Measurements from ENCODE around the gene POLR3A.

Gene POLR3A

DNA sequence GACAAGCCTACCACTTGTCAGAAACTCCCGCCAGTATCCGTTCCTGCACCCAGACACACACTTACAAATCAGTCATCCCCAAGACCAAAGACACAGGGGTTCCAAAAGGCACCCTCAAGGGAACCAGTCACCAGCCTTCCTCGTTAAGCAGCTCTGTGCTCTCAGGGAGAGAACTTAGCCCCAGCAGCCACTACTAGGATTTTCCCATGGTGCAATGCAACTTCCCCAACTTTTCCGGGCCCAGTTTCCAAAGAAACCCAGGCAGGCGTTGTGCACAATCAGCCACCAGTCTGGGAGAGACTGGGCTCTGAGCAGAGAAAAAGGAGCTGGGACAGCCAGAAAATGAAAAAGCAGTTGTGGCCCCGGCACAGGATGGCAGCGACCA, 103.9 kb downstream of the POLR3A start:
- TF ChIP-seq, protein P1, sequence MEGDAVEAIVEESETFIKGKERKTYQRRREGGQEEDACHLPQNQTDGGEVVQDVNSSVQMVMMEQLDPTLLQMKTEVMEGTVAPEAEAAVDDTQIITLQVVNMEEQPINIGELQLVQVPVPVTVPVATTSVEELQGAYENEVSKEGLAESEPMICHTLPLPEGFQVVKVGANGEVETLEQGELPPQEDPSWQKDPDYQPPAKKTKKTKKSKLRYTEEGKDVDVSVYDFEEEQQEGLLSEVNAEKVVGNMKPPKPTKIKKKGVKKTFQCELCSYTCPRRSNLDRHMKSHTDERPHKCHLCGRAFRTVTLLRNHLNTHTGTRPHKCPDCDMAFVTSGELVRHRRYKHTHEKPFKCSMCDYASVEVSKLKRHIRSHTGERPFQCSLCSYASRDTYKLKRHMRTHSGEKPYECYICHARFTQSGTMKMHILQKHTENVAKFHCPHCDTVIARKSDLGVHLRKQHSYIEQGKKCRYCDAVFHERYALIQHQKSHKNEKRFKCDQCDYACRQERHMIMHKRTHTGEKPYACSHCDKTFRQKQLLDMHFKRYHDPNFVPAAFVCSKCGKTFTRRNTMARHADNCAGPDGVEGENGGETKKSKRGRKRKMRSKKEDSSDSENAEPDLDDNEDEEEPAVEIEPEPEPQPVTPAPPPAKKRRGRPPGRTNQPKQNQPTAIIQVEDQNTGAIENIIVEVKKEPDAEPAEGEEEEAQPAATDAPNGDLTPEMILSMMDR (IDR thresholded peaks at IDR 0.05; ENCODE audit: insufficient read depth, missing control alignments) = no peak
- DNase-seq (ENCODE audit: insufficient read length, low spot score) = no peak
- FAIRE-seq = no peak

- DNase-seq (ENCODE audit: insufficient read length, low spot score) (no peak), FAIRE-seq (no peak)
- TF ChIP-seq, protein P1 (IDR thresholded peaks at IDR 0.05; ENCODE audit: insufficient read depth, missing control alignments) = no peak
Measured at GRCh38 chr10:77922566-77923179, 106.6 kb downstream of the POLR3A start.

DNA sequence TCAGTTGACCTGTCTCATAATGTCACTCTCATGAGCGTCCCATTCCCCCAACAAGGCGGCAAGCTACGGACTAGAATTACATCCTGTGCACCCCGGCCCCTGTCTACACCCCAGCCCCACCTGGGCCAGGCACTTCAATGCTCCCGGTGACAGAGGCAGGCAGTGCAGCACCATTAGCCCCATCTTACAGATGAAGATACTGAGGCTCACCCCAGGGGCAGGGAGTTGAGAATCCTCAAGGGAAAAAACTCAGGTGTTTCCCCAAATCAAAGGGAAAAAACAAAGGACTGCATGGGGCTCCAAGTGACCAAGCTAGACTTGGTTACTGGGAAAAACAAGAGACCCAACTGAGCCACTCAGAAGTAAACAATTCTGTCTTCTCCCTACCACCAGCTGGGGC, 107.3 kb downstream of the POLR3A start:
- FAIRE-seq = no peak
- TF ChIP-seq, protein P1 (IDR thresholded peaks at IDR 0.05; ENCODE audit: insufficient read depth, missing control alignments) = no peak
- no peak for DNase-seq (ENCODE audit: insufficient read length, low spot score)

GRCh38 chr10:77921395-77921794, 107.9 kb downstream of the POLR3A start:
- TF ChIP-seq, protein P1 (IDR thresholded peaks at IDR 0.05; ENCODE audit: insufficient read depth, missing control alignments) = no peak
- no peak for FAIRE-seq
- DNase-seq (ENCODE audit: insufficient read length, low spot score) = no peak

DNA sequence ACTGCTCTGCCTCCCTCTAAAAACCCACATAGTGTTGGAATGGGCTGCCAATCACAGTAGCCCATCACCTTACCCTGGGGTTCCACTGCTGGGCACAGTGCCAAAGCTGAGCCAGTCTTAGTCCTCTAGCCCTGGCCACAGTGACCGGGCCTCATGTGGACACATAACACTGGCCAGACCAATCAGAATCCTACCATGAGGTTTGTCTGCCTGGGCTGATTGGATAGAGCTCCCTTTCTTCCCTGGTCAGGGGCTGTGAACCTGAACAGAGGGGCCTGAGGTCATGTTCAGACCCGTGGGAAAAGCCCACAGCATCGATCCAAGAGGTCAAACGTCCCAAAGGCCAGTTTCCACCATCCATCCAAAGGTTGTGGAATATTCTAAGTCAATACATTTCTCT, 108.8 kb downstream of the POLR3A start:
- FAIRE-seq (no peak), DNase-seq (ENCODE audit: insufficient read length, low spot score) (no peak)
- TF ChIP-seq, protein P1 (IDR thresholded peaks at IDR 0.05; ENCODE audit: insufficient read depth, missing control alignments) = no peak

DNA sequence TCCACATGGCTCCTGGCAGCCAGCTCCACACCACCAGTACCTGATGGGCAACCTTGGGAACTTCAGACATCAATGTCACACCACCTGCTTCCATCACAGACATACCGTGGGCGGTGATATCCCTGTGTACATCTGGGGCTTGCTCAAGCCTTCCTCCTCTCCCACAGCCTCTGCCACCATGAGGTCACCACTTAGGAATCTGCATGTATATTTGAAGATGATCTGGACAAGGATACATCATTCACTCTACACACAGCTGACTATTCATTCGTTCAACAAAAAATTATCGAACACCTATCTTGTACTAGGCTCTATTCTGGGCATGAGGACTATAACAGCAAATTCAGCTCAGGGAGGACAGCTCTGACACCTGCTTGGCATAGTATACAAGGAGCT, 109.6 kb downstream of the POLR3A start:
- FAIRE-seq (no peak), DNase-seq (ENCODE audit: insufficient read length, low spot score) (no peak)
- TF ChIP-seq, protein P1 (IDR thresholded peaks at IDR 0.05; ENCODE audit: insufficient read depth, missing control alignments) = no peak
